ENCODE results near the gene CHST11.

The CHST11 gene

DNA sequence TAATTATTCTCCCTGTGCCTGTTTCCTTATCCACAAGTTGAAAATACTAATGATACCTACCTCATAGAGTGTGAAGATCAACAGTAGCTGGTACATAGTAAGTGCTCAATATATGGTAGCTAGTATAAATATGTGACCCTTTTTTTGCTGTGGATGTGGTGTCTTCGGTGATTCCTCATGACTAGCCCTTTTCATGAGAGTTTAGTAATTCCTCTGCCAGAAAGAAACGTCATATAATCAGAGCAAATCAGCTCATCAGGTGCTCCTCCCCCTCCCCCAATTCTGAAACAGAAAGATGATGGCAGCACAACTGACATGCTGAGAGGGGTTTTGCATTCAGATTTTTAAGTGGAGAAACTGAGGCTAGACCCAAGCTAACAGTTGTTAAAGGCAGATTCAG is 290.6 kb downstream of the CHST11 start:
- DNase-seq: no peak

DNA sequence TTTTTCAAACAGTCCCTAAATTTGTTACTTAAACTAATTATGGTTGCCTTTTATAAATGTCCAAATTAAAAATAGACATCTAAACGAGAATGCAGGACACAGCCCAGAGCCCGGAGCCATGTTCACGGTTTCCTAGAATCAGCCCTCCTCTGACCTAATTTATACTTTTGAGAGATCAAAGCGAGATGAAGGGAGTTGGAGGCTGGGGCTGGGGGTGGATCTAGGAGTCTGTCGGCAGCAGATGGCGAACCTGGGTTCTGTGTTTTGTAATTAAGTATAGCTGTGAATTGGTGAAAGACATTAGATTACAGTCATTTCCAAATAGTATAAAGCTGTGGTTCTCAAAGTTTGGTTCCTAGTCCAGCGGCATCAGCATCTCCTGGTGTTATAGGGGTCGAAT is 291.2 kb downstream of the CHST11 start:
- no peak for DNase-seq

DNA sequence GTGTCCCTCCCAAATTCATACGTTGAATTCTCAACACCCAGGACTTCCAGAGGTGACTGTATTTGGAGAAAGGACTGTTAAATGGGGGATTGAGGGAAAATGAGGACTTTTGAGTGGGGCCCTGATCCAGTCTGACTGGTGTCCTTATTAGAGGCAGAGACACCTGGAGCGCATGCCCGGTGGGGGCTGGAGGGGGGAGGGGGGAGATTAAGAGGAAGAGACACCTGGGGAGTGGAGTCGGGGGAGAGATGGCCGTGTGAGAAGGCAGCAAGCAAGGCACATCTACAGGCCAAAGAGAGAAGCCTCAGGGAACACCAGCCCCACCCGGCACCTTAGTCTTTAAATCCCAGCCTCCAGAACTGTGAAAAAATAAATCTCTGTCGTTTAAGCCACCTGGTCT is 291.6 kb downstream of the CHST11 start:
- no peak for DNase-seq

DNA sequence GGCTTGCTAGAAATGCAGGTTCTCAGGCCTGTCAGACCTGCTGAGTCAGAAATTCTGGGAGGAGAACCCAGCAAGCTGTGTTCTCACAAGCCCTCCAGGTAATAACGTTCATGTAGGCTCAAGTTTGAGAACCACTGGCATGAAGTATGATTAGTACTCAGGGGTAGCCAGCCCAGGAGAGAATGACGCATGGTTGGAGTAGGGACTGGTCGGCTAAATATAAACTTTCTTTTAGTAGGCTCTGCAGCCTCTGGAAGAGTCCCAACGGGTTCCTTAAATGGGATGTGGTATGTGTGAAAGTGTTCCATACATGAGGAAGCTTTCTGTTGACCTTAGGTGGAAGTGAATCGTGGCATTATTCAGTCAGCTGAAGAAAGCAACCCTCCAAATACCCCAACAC is 292.0 kb downstream of the CHST11 start:
- peak; percentile 70 for DNase-seq

DNA sequence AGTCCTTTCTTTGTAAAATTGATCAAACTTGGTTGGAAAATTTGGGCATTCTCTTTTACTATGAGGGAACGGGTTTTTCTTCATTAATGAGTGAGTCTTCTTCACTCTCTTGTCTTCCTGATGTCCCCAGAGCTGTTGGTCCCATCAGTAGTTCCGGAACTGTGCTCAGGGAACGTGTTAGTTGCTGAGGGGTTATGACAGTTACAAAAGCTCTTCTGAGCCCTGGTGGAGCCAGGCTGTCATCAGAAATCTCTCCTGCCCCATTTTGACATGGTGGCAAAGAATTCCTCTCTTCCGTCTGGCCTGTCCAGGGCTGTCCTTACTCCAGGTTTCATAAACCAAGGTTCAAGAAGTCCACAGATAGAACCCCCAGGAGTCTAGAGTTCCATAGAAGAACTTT is 292.8 kb downstream of the CHST11 start:
- no peak for DNase-seq

DNA sequence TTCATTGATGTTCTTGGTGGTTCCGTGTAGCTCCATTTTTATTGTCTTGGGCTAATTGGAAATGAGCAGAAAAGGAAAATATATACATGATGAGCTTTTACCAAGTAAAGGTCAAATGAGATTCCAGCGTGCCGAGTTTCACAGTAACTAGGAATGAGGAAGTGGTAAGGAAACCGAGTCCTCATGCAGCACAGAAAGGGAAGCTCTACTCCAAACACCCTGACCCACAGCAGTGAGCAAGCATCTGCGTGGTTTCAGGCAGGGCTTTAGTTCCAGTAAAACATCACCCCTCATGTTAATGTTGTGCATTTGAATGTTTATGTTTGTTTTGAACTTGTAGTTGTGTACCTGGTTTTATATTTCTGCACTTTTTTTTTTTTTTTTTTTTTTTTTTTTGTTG is 293.3 kb downstream of the CHST11 start:
- DNase-seq: peak; percentile 81

DNA sequence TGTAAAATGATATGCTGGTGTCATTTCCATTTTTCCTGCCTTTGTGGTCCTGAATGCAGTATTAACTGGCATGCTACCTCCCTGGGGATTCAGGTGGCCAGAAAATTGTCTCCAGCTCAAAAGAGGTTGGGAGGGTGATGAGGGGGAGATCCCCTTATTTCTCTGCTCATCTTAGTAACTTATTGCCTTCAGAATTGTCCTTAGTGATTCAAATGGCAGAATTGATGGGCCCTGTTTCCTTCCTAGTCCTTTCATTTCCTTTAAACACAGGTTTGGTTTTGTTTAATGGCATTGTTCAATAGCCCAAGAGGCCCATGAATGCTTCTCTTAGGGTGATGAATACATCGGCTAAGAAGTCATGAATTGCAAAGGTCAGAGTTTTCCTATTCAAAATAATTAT is 294.4 kb downstream of the CHST11 start:
- no peak for DNase-seq

DNA sequence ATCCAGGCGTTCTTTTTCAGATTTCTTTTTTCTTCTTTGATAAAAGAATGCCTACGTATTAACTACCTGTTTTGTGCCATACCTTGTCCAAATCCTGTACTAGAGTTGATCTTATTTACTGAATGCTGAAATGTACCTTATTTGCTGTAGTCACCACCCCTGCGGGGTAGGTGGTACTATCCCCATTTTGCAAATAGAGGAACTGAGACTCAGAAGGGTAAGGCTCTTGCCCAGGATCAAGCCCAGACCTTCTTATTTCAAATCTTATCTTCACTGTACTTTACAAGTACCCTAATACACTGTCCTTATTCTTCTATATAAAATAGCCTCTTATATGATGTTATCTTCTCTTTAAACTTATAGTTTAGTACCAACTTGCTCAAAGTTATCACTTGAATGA is 294.8 kb downstream of the CHST11 start:
- no peak for DNase-seq

DNA sequence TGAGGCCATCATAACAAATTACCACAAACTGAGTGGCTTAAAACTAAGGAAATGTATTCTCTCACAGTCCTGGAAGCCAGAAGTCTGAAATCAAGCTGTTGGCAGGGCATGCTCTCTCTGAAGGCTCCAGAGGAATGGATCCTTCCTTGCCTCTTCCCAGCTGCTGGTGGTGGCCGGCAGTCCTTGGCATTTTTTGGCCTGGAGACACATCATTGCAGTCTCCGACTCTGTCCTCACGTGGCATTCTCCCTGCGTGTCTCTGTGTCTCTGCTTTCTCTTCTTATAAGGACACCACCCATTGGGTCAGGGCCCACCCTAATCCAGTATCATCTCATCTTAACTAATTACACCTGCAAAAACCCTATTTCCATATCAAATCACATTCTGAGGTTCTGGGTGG is 295.3 kb downstream of the CHST11 start:
- DNase-seq: no peak

DNA sequence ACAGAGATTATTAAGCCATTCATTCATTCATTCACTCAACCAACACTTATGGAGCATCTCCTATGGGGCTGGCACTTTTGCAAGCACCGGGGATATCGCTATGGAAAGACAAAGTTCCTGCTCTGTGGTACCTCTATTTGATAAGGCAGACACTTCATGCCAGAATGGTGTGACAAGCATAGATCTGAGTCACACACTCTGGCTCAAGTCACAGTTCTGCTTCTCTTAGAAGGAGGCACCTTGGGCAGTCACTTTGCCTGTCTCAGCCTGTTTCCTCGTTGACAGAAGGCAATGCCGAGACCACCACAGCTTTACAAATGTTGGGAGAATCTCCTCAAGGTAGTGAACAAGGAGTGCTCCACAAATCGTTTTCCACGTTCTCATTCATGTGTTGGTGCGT is 296.1 kb downstream of the CHST11 start:
- DNase-seq: no peak

DNA sequence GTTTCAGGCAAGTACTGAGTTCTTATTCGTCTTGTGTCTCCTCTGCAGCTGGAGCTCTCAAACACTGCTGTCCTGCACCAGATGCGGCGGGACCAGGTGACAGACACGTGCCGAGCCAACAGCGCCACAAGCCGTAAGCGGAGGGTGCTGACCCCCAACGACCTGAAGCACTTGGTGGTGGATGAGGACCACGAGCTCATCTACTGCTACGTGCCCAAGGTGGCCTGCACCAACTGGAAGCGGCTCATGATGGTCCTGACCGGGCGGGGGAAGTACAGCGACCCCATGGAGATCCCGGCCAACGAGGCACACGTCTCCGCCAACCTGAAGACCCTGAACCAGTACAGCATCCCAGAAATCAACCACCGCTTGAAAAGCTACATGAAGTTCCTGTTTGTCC is 300.2 kb downstream of the CHST11 start:
- DNase-seq: no peak

DNA sequence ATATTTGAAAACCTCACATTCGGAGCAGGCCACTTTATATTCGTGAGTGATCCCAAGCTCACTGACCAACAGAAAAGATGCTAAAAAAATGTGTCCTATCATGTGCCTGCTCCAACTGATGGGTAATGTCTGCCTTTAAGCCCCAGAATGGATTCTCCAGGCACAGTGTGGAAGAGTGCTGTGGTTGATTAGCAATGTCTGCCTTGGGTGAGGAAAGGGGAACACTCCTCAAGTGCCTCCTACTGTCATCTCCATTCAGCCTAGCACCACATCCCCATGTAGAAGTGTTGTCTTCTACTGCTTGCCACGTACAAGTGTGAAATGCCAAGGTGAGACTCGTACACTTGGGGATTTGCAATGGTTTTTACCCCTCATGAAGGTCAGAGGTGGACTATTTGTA is 302.0 kb downstream of the CHST11 start:
- DNase-seq: no peak

DNA sequence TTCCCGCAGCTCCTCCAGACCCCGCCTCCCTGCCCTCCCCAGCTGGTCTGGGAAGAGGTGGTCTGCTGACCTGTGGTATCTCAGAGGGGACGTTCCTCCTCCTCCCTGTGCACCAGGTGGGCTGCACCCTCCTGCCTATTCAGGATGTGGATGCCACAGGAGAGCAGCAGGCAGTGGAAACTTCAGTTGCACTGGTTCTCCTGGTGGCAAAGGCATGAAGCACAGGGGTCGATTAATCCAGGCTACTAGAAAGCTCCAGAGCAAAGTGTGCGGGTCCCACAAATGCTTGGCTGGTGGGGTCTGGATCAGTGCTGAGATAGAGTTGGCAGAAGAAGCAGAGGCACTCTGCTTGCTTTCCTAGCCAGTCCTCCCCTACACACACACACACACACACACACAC is 304.3 kb downstream of the CHST11 start:
- no peak for DNase-seq

DNA sequence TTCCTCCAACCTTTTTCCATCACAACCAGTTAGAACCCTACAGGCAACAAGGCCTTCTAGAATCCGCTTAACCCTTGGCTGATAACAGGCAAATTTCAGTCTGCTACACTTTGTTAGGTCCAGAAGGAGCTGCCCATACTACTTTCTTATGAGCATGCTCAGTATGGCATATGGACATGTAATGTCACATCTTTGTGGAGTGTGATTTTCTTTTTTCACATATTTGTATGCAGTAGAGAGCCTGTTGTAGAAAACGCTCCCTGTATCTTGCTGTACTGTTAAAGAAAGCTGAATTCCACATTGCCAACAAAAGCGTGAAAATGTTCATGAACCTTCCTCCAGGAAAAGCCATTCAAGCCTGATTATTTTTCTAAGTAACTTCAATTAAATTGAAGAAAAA is 304.9 kb downstream of the CHST11 start:
- DNase-seq: no peak

DNA sequence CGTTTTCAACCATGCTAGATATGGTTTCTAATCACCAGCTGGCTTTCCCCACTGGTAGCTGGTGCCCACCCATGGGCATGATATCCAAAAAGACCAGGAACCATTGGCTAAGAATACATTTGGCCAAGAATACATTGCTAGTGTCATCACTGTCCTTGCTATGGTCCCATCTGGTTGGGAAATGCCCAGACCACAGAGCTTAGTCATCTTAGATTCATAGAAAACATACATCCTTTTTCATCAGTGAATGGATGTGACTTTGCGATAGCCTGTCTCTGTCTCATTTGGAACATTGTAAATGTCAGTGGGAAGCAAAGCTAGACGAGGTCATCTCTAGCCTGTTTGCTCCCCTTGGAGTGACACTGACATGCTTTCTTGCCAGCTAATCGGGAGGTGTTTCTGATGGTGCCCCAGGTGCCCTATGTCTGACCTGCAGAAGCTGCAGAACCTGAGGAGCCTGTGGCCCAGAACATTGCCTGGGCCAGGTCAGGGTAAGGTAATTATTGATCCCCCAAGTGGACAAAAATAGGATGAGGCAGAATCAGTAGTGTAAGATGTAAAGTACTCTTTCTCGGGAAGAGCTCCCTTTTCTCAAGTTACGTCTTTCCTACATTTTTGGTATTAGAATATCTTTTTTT is 306.5 kb downstream of the CHST11 start:
- DNase-seq: peak; percentile 76

DNA sequence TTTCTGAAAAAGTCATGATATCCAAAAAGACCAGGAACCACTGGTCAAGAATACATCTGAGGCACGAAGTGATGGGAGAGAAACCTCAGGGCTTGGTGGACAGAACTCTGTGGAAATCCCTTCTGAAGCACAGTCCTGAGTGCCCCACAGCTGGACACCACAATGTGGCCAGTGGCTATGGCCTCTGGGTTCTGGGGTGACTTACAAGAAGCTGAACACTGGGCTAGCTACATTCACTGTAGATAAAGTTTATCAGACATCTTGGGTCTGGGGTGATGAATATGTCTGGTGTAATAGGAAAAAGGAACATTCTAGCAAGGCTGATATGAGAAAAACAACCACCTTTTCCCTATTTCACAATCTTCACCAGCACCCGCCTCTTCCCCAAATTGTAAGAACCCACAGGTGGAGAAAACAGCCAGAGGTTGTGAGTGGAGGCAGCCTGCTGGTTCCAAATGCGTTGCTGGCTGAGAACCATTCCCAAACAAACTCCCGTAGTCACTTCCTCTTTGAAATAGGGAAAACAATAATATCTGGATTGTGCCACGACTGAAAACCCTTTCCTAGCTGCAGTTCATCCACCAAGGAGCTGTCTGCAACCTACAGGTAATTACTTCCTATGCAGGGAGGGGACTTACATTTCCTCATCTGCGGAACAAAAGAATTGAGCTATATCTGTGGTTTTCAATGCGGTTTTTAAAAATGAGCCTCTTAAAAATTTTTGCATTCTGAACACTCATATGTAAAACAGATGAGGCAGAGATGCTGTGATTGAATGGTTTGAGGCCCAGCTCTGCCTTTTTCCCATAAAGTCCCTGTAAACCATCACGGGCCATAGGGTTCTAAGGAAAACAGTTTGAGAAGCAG is 307.7 kb downstream of the CHST11 start:
- DNase-seq: peak; percentile 52

DNA sequence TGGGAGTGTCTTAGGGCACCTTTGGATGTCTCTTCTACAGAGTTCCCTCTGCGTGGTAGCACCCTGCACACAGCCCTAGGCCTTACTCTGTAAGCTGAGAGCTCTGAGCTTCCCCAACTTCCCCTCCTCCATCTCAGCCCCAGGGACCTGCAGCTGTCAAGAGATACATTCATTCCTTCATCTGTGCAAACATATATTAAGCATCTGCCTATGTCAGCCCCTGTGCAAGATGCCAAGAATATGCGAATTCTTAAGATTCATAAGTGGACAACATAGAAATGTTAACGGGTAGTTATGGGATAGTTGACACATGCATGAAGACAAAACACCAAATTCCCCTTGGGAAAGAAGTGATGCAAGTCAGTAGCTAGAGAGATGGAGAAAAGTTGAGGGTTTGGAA is 310.5 kb downstream of the CHST11 start:
- DNase-seq: peak; percentile 42

DNA sequence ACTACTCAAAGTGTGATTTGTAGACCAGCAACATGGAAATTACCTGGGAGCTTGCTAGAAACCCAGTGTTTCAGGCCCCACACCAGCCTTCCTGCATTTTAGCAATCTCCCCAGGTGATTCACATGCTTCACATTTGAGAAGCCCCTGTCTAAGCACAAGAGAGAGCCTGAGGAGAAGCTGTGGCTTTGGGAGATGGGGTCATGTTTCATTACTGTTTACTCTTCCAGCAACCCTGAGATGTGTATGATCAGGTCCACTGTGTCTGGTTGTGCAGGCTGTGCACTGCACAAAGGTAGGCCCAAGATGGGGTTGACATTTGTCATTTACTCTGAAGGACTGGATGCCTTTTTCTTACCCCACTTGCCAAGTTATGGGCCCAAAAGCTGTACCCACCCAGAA is 311.3 kb downstream of the CHST11 start:
- no peak for DNase-seq

DNA sequence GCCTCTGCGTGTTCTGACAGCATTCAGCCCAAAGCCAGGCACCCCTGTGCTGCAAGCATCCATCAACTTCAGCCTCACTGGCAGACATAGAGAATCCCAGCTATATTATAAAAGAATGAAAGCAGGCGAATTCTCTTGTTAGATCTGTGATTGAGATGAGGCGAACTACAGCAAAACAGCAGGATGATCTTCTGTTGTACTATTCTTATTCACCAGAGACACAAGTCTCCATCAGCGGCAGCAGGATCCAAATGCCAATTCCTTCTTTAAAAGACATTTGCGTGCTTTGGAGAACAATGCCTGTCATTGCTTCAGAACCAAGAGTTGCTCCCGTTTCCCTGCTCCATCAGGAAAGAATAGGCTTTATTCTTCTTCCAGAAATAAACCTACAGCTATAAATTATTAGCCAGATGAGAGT is 312.4 kb downstream of the CHST11 start:
- DNase-seq: no peak

DNA sequence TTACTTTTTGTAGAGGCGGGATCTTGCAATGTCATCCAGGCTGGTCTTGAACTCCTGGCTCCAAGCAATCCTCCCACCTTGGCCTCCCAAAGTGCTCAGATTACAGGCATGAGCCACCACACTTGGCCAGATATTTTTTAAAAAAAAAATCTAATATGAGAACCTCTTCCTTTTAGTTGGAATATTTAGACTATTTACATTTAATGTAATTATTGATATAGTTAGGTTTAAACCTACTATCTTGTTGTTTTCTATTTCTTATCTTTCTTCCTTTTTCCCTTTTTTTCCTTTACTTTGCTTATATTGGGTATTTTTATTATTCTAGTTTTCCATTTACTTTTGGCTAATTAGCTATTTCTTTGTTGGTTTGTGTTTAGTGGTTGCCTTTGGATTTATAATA is 315.6 kb downstream of the CHST11 start:
- no peak for DNase-seq

DNA sequence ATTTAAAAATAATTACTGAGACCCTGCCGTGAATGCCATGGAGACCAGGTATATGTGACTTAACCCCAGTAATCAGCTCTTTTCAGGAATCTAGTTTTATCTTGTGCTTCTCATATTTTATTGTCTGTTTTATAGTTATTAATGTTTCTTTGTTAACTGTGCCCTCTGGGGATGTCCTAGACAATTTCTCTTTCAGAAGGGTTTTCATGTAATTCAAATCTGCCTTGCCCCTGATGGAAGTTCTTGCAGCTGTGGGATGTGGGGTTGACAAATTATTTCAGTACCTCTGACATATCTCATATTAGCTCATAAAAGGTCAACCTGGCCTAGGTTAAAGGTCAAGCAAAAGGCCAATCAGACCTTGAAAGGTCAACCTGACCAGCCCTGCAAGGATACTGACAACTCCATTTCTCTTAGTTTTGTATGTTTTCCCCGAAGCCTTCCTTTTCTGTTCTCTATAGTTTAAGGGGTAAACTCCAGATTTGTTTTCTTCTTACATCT is 319.0 kb downstream of the CHST11 start:
- no peak for DNase-seq

DNA sequence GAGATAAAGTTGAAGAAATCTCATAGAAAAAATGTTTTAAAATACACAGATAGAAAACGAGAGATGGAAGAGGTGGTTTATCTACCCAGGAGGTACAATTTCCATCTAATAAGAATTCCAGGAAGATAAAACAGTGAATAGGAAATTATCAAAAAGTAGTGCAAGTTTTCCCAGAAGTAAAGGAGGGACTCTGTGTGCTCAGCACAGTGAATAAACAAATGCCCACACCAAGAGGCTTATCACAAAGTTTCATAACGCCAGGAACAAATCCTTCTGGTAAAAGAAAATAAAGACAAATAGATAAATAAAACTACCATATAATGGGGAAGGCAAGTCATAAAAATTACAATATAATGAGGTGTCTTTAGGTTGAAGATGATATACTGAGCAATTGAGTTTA is 322.4 kb downstream of the CHST11 start:
- no peak for DNase-seq

DNA sequence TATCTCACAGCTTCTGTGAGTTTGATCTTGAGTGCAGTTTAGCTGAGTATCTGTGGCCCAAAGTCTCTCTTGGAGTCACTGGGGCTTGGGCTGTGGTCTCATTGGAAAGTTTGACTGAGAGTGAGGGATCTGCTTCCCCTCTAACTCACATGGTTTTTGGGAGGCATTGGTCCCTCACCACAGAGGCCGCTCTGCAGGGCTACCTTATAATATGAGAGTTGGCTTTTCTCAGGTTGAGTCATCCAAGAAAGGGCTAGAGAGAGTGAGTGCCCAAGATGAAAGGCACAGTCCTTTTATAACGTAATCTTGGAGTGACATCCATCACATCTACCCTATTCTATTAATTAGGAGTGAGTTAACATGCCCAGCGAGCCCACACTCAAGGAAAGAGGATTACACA is 325.5 kb downstream of the CHST11 start:
- DNase-seq: no peak

DNA sequence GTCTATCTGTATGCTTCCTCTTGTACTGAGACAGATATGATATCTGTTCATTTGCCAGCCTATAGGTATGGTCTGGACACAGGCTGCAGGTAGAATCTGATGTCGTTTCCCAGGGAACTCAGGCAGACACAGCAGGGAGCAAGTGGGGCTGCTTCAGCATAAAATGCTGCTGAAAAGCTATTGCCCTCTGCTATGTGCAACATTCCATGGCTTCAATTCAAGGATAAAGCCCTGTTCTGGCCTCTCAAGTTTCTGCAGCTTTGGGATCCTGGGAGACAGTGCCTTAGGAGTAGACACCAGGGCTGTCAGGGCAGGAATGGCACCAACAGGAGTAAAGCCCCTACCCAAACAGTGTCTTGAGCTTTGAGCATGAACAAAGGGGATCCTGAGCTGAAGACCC is 327.8 kb downstream of the CHST11 start:
- no peak for DNase-seq

DNA sequence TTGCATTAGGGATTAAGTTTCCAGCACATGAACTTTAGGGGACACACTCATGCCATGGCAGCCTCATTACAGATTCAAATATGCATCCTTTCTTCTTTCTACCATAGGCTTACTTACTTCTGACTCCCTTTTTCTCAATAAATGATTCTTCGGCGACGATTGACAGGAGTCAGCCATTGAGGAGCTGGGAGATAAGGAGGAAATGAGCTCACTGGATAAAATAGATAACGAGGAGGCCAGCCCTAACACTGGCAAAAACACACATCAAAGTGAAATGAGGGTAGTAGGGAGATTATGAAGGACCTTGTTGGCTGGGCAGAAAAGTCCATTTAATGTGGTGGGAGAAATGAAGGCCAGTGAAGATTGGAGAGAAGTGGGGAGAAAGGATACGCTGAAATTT is 329.1 kb downstream of the CHST11 start:
- DNase-seq: no peak
